PFSK-1 (cell line): Measurements from ENCODE around the gene SSUH2.

ENCODE experiments used
- FOXP2 ChIP-seq: optimal IDR thresholded peaks from 2 replicates; pipeline ENCODE3; 2011; ENCODE audit warnings: borderline replicate concordance, control low read depth, inconsistent platforms; ENCODE audit not compliant: insufficient read depth; ENCODE audit errors: extremely low read length, extremely low read depth
- POLR2AphosphoS5 ChIP-seq: IDR thresholded peaks from 2 replicates; pipeline ENCODE4 v1.6.1; 2012; ENCODE audit warnings: low read depth, mild to moderate bottlenecking, control low read depth, low read length, moderate library complexity
- REST ChIP-seq, 2 experiments: IDR thresholded peaks; 2 replicates each; pipeline versions ENCODE4 v1.6.1 to v1.8.0; 2011 to 2012; ENCODE audit warnings: low read depth in 2 of 2, low read length in 2 of 2, control low read depth in 1 of 2, inconsistent platforms in 1 of 2, mild to moderate bottlenecking in 1 of 2, moderate library complexity in 1 of 2; ENCODE audit not compliant: insufficient read depth in 1 of 2
- SIN3A ChIP-seq: IDR thresholded peaks from 2 replicates; pipeline ENCODE4 v1.6.1; 2012; ENCODE audit warnings: mild to moderate bottlenecking, low read length, moderate library complexity, borderline replicate concordance; ENCODE audit not compliant: insufficient read depth
- TAF1 ChIP-seq: IDR thresholded peaks from 2 replicates; pipeline ENCODE4 v1.6.1; 2012; ENCODE audit warnings: low read length, control low read depth, borderline replicate concordance; ENCODE audit not compliant: insufficient read depth

Gene SSUH2

DNA sequence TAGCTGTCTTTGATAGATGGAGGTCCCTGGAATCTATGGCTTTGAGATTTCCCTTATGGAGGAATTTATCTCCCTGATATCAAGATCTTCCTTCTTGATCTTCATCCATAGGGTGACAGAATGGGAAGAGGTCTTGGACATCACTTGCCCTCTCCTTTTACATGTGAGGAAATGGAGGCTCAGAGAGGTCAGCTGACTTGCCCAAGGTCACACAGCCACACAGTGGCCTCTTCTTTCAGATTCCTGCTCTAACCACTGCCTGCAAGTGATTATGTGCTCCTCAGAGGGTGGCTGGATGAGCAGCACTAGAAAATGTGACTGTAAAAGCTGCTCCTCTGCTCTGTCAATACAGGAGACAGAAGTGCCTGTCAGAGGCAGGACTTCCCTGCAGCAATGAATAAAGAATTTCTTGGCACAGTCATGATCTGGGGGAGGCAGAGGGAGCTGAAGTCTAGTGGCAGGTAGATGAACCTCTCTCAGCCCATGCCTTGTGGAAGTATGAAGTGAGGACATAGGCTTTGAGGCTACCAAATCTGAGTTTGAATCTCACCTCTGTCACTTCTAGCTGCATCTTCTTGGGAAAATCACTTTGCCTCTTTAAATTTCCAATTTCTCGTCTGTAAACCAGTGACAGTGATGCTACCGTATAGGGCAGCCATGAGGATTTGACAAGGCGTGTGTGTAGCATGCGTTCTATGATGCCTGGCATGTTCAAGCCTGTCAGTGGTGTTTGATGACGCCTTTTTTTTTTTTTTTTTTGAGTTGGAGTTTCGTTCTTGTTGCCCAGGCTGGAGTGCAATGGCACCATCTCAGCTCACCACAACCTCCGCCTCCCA, 12.0 kb downstream of the SSUH2 start:
- TF ChIP-seq TAF1 (no peak), FOXP2 (no peak), SIN3A (no peak), REST (IDR thresholded peaks at IDR 0.05; ENCODE audit: insufficient read depth in 1 of 2, low read depth in 2 of 2, low read length in 2 of 2) (no peak), POLR2AphosphoS5 (no peak)

- TF ChIP-seq REST (IDR thresholded peaks at IDR 0.05; ENCODE audit: insufficient read depth in 1 of 2, low read depth in 2 of 2, low read length in 2 of 2) (no peak), SIN3A (no peak), TAF1 (no peak), FOXP2 (no peak), POLR2AphosphoS5 (no peak)
These were observed 12.9 kb downstream of the SSUH2 start for GRCh38 chr3:8631661-8632060.

DNA sequence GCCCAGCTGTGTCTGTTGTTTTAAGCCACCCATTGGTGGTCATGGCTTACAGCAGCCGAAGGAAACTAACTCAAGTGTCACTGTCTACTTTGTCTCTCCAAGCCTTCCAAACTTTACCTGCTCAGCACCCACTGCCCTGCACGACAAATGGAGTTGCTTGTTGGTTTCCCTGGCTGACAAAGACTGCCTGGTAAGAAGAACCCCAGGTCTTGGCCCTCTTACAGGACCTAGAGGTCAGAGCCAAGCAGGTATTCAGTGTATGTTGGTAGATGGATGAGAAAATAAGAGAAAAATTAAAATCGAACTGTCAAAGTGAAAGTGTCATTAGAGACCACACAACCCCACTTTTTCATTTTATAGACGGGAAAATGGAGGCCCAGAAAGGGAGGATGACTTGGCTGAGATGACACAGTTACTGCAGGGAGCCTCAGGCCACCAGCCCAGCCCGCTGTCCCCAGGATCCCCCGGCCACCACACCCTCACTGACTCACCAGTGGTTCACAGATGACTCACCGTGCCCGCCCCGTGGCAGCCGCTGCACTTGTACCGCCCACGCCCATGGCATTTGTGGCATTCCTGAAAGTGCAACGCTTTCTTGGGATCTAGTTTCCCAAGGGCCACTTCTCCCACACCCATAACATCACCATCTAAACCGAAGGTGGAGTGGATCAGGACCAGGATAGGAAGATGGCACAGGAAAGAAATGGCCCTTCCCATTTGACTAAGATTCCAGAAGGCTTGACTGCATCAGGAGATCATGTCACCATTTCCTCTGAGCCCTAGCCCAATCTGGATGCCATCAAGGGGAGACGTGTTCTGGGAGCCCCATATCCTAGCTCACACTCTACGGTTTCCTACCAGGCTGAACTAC, 15.2 kb downstream of the SSUH2 start:
- TF ChIP-seq FOXP2 (no peak), POLR2AphosphoS5 (no peak), SIN3A (no peak), REST (IDR thresholded peaks at IDR 0.05; ENCODE audit: insufficient read depth in 1 of 2, low read depth in 2 of 2, low read length in 2 of 2) (no peak), TAF1 (no peak)

GRCh38 chr3:8627949-8628348, 16.6 kb downstream of the SSUH2 start:
- TF ChIP-seq SIN3A: no peak
- TF ChIP-seq POLR2AphosphoS5: no peak
- no peak for TF ChIP-seq TAF1
- no peak for TF ChIP-seq FOXP2
- no peak for TF ChIP-seq REST (IDR thresholded peaks at IDR 0.05; ENCODE audit: insufficient read depth in 1 of 2, low read depth in 2 of 2, low read length in 2 of 2)
